PC-9 (cell line): ENCODE measurements around the gene MGAT5.

Experiments used
- EZH2 ChIP-seq: fragments of 200-600 bp; sonication (generic); IDR thresholded peaks from 2 replicates; pipeline ENCODE4 v1.8.0; 2017; ENCODE audit warnings: antibody characterized with exemption, low read depth
- TF ChIP-seq, protein P1 (sequence below): fragments of 200-600 bp; sonication (generic); conservative IDR thresholded peaks from 2 replicates; pipeline ENCODE4 v1.6.1; 2017; ENCODE audit warnings: mixed run types, antibody characterized with exemption, mild to moderate bottlenecking, moderate library complexity

DNA sequence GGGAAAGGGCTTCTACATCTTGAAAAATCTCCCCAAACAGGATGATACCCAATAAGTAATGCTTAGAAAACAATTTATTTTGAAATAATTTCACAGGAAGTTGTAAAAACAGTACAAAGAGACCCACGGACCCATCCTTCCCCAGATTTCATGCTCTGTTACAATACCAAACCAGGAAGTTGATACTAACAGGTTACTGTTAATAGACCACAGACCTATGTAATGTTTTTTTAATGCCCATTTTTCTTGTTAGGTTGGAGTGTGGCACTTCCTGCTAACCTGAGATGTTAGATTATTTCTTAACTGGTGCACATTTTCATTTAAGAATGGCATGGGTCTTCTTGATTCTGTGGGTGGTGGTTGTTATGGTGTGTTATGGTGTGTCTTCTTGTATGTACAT, 21.4 kb upstream of the MGAT5 start:
- TF ChIP-seq EZH2 = no peak
- TF ChIP-seq, protein P1, sequence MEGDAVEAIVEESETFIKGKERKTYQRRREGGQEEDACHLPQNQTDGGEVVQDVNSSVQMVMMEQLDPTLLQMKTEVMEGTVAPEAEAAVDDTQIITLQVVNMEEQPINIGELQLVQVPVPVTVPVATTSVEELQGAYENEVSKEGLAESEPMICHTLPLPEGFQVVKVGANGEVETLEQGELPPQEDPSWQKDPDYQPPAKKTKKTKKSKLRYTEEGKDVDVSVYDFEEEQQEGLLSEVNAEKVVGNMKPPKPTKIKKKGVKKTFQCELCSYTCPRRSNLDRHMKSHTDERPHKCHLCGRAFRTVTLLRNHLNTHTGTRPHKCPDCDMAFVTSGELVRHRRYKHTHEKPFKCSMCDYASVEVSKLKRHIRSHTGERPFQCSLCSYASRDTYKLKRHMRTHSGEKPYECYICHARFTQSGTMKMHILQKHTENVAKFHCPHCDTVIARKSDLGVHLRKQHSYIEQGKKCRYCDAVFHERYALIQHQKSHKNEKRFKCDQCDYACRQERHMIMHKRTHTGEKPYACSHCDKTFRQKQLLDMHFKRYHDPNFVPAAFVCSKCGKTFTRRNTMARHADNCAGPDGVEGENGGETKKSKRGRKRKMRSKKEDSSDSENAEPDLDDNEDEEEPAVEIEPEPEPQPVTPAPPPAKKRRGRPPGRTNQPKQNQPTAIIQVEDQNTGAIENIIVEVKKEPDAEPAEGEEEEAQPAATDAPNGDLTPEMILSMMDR = no peak
